CD4-positive, CD25-positive, alpha-beta regulatory T cell (primary cell): ENCODE results near the gene WDR11. TPM values are rescaled to one million over a fixed set of nuclear protein-coding genes. Genes with fewer than 3 reads are reported as not detected.

Source experiments
- ATAC-seq, 2 donors: fragments of 150-1000 bp; cut with Tn5 transposase; one replicate each; pipeline ENCODE4 v1.10.0; 2021; ENCODE audit warnings: low read depth in 2 of 2, moderate number of reproducible peaks in 2 of 2, moderate library complexity in 1 of 2
- DNase-seq, 3 donors: peaks; one replicate each; pipeline versions ENCODE4 v3.0.0 to v3.0.0-alpha.2; 2012 to 2022; ENCODE audit warnings: mixed read lengths in 1 of 3
- H3K27ac ChIP-seq: one replicate; pipeline ENCODE4 v1.7.0; 2013; ENCODE audit warnings: mild to moderate bottlenecking, low read length; ENCODE audit not compliant: insufficient read depth, poor library complexity, severe bottlenecking
- H3K27me3 ChIP-seq: one replicate; pipeline ENCODE4 v1.7.0; 2013; ENCODE audit warnings: low read length; ENCODE audit not compliant: control insufficient read depth, insufficient read depth
- H3K36me3 ChIP-seq: one replicate; pipeline ENCODE4 v1.7.0; 2013; ENCODE audit warnings: mild to moderate bottlenecking, low read length, moderate library complexity; ENCODE audit not compliant: control insufficient read depth, insufficient read depth
- H3K4me1 ChIP-seq: 2 replicates; pipeline ENCODE4 v1.7.0; 2013; ENCODE audit warnings: mild to moderate bottlenecking, low read length; ENCODE audit not compliant: insufficient read depth, control insufficient read depth, poor library complexity, severe bottlenecking
- H3K4me3 ChIP-seq: one replicate; pipeline ENCODE4 v1.7.0; 2013; ENCODE audit warnings: low read depth, mild to moderate bottlenecking, low read length, moderate library complexity
- H3K9me3 ChIP-seq, 2 experiments: 1 replicate in 1 of 2; 2 replicates in 1 of 2; pipeline ENCODE4 v1.7.0; 2013; ENCODE audit warnings: low read length in 2 of 2, mild to moderate bottlenecking in 1 of 2, moderate library complexity in 1 of 2; ENCODE audit not compliant: control insufficient read depth in 2 of 2
- H3K27ac Mint-ChIP-seq, 3 donors: one replicate each; pipeline ENCODE4 v1.8.0; 2020 to 2022; ENCODE audit warnings: mild to moderate bottlenecking in 3 of 3, mixed read lengths in 3 of 3, moderate library complexity in 2 of 3
- H3K27me3 Mint-ChIP-seq: one replicate; pipeline ENCODE4 v1.8.0; 2022; ENCODE audit warnings: mild to moderate bottlenecking, mixed read lengths
- H3K36me3 Mint-ChIP-seq: one replicate; pipeline ENCODE4 v1.8.0; 2020; ENCODE audit warnings: mixed read lengths
- H3K4me1 Mint-ChIP-seq, 4 donors: one replicate each; pipeline ENCODE4 v1.8.0; 2020 to 2022; ENCODE audit warnings: mixed read lengths in 4 of 4, mild to moderate bottlenecking in 1 of 4
- H3K4me3 Mint-ChIP-seq, 4 donors: one replicate each; pipeline ENCODE4 v1.8.0; 2020 to 2022; ENCODE audit warnings: mild to moderate bottlenecking in 4 of 4, mixed read lengths in 4 of 4, moderate library complexity in 3 of 4
- H3K9me3 Mint-ChIP-seq, 7 donors: one replicate each; pipeline ENCODE4 v1.8.0; 2020 to 2022; ENCODE audit warnings: mixed read lengths in 7 of 7, mild to moderate bottlenecking in 3 of 7, moderate library complexity in 2 of 7
- polyA plus RNA-seq, 4 donors: library from polyadenylated mRNA; unstranded; fragments of 300-500 nt; fragmentation: Illumina TruSeq; gene quantifications; one replicate each; pipeline ENCODE4 v1.2.3, GENCODE V29; 2021
- total RNA-seq: library from RNA; stranded (reverse); gene quantifications from one replicate; pipeline ENCODE4 v1.2.3, GENCODE V29; 2022

Gene WDR11
- 40.4 TPM for total RNA-seq
- 10 to 100 TPM; 20.3 to 22.1 (median 21.7) TPM for polyA plus RNA-seq

DNA sequence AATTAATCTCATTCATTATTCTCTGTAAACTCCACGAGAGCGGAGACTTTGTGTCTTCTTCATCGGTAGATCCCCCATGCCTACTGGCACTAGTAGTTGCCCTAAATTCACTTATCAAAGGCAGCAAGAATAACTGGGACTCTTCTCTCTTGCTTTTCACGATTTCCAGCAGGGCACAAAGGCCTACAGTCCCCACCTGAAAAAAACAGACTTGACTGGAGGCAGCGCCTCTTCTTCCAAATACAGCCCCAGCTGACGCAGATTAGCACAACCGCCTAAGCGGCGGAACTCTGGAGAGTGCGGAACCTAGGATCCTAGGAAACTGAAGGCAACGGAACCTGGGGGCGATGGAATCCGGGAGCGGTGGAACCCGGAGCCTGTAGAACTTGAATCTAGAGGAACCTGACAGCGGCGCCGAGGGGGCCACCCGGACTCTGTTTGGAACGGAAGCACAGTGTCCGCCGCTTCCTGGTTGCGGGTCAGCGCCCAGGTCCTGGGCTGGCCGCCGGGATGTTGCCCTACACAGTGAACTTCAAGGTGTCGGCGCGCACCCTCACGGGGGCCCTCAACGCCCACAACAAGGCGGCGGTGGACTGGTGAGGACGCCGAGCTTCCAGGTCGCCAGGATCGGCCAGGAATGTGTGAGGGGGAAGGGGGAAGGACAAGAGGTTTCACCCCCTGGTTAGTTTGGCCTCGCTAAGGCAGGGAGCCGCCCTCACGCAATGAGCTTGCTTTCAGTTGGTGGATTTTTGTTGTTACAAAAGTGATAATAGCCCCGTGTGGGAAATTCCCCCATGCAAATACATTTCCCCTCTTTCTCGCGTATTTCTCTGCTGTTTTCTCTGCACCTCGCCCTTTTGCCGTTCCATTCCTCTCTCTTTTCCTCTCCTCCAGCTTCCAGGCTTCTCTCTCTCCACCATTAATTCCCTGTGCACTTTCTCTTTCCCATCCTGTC is at the start of gene WDR11:
TSS of gene WDR11 (plus strand) at position 452 of the 955 bp plus-strand sequence. CDS start at position 511, 59 bp downstream.
- Mint-ChIP-seq H3K9me3 (peaks cover 0 to 2% (median 0%) of the 10 kb centered on the region in 7 donors), H3K27me3 (no peaks in the 10 kb centered on the region), H3K4me3 (peak within 1 kb of the TSS; percentile 98 to 99 (median 99)), H3K27ac (peak within 1 kb of the TSS; percentile 98 to 99 (median 98)), H3K4me1 (peaks cover 22 to 64% (median 44%) of the 10 kb centered on the region in 4 donors), H3K36me3 (peaks cover 18% of the 10 kb centered on the region)
- Histone ChIP-seq H3K36me3 (peaks cover 8% of the 10 kb centered on the region), H3K9me3 (peaks cover 0 to 5% of the 10 kb centered on the region in 2 experiments), H3K4me3 (peak within 1 kb of the TSS; percentile 90), H3K27me3 (no peaks in the 10 kb centered on the region), H3K27ac (peak within 1 kb of the TSS; percentile 81), H3K4me1 (peaks cover 22% of the 10 kb centered on the region)
- ATAC-seq: peak; percentile 83 to 86
- peak; percentile 45 to 84 (median 59) for DNase-seq

DNA sequence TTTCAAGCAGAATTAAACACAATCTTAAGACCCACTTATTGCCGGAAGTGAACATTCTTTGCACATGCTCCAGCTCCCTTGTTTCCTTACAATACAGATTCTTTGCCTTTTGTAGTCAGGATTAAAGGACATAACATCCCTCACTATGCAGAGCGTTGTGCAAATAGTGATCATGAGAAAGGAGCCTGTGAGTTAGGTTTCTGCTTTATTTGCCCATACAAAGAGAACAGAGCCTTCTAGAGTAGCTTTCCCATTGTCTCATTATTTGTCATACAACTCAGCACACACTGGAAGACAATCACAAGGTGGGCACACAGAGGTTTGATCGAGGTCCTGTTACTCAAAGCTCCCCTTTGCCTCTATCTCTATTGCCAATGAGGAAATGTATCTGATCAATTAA is 48.2 kb upstream of the WDR11 start:
- peaks cover 9% of the 10 kb centered on the region for H3K27me3 ChIP-seq
- H3K9me3 ChIP-seq: no peaks in the 10 kb centered on the region
- no peaks in the 10 kb centered on the region for H3K36me3 ChIP-seq
- H3K9me3 Mint-ChIP-seq: no peaks in the 10 kb centered on the region
- no peak overlapping the region for H3K4me3 Mint-ChIP-seq
- DNase-seq (no peak), ATAC-seq (no peak)
- H3K4me1 ChIP-seq: no peaks in the 10 kb centered on the region
- no peak overlapping the region for H3K27ac Mint-ChIP-seq
- H3K4me1 Mint-ChIP-seq: no peaks in the 10 kb centered on the region
- H3K4me3 ChIP-seq: no peak overlapping the region
- H3K27ac ChIP-seq: no peak overlapping the region
- H3K36me3 Mint-ChIP-seq: no peaks in the 10 kb centered on the region
- peaks cover 5% of the 10 kb centered on the region for H3K27me3 Mint-ChIP-seq

- Histone ChIP-seq H3K4me3 (no peak overlapping the region), H3K27ac (no peak overlapping the region), H3K4me1 (no peaks in the 10 kb centered on the region), H3K27me3 (peaks cover 9% of the 10 kb centered on the region), H3K36me3 (no peaks in the 10 kb centered on the region), H3K9me3 (no peaks in the 10 kb centered on the region)
- H3K36me3 Mint-ChIP-seq: no peaks in the 10 kb centered on the region
- H3K9me3 Mint-ChIP-seq: no peaks in the 10 kb centered on the region
- H3K4me3 Mint-ChIP-seq: no peak overlapping the region
- DNase-seq (no peak), ATAC-seq (no peak)
- H3K27me3 Mint-ChIP-seq: peaks cover 5% of the 10 kb centered on the region
- no peaks in the 10 kb centered on the region for H3K4me1 Mint-ChIP-seq
- H3K27ac Mint-ChIP-seq: peak overlapping the region in 1 of 3 donors; percentile 38
These were observed 47.2 kb upstream of the WDR11 start for GRCh38 chr10:120803972-120804371.

DNA sequence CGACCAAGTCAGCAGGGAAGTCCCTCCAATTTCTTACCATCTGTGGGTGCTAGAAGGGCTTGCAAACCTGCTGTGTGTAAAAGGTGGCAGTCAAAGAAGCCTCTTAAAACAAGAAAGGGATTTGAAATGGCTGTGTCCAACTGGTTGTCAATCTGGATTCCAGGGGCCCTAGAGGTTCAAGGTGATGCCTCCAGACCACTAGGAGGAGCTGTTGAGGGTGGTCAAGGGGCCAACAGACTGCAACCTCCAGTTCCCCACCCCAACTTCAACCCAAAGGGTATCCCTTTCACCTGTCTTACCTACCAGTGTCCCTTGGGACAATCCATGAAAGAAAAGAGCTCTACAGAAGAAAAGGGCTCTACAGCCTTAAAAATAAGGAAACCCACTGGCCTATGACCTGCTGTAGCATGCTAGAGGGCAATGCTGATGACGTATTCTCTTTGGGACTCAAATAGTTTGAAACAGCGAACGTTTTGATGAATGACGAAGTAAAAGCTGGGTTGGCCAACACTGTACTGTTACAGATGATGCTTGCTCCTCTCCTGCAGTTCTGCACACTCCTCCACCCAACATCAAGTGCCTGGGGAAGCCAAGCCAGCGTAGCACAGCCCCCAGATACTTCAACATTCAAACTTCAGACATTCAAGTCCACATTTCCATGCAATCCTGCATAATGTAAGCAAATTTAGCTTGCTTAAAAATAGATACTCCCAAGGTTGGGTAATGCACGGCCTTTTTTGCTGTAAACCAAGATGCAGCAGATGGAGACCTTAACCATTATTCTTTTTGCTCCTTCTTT is 45.9 kb upstream of the WDR11 start:
- Mint-ChIP-seq H3K4me3 (no peak overlapping the region), H3K27me3 (peaks cover 9% of the 10 kb centered on the region)

DNA sequence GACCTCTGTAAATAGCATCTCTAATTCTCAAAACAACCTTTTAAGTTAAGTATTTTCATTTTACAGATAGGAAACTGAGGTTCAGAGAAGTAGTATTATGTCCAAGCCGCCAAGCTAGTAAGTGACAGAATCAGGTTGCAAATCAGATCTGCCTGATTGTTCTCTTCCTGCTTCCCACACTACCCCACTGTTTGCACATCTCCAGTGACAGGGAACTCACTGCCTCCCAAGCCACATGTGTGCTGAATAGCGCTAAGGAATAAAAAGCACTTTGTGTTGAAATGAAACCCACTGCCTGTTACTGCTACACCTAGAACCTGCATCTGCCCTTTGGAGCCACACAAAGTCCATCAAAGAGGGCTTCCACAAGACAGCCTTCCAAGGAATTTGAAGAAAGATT is 45.1 kb upstream of the WDR11 start:
- H3K4me1 Mint-ChIP-seq: no peaks in the 10 kb centered on the region
- H3K4me1 ChIP-seq: no peaks in the 10 kb centered on the region
- H3K27ac ChIP-seq: no peak overlapping the region
- peaks cover 12% of the 10 kb centered on the region for H3K27me3 ChIP-seq
- H3K36me3 ChIP-seq: no peaks in the 10 kb centered on the region
- peaks cover 15% of the 10 kb centered on the region for H3K27me3 Mint-ChIP-seq
- no peak overlapping the region for H3K4me3 ChIP-seq
- no peaks in the 10 kb centered on the region for H3K36me3 Mint-ChIP-seq
- no peak for ATAC-seq
- no peaks in the 10 kb centered on the region for H3K9me3 ChIP-seq
- peaks cover 0 to 3% (median 0%) of the 10 kb centered on the region in 7 donors for H3K9me3 Mint-ChIP-seq
- H3K27ac Mint-ChIP-seq: no peak overlapping the region
- no peak for DNase-seq
- H3K4me3 Mint-ChIP-seq: no peak overlapping the region

More for the DNA sequence above, 45.9 kb upstream of the WDR11 start:
- no peaks in the 10 kb centered on the region for H3K36me3 ChIP-seq
- H3K4me3 ChIP-seq: no peak overlapping the region
- Mint-ChIP-seq H3K4me1 (no peaks in the 10 kb centered on the region), H3K27ac (no peak overlapping the region), H3K36me3 (no peaks in the 10 kb centered on the region), H3K9me3 (peaks cover 0 to 1% (median 0%) of the 10 kb centered on the region in 7 donors)
- ATAC-seq (no peak), DNase-seq (no peak)
- H3K27ac ChIP-seq: no peak overlapping the region
- no peaks in the 10 kb centered on the region for H3K9me3 ChIP-seq
- H3K4me1 ChIP-seq: no peaks in the 10 kb centered on the region
- H3K27me3 ChIP-seq: peaks cover 9% of the 10 kb centered on the region

- H3K27me3 ChIP-seq: peaks cover 5% of the 10 kb centered on the region
- Mint-ChIP-seq H3K36me3 (no peaks in the 10 kb centered on the region), H3K27ac (no peak overlapping the region), H3K4me1 (no peaks in the 10 kb centered on the region), H3K4me3 (no peak overlapping the region), H3K27me3 (peaks cover 10% of the 10 kb centered on the region), H3K9me3 (peaks cover 0 to 3% (median 0%) of the 10 kb centered on the region in 7 donors)
- no peak for DNase-seq
- H3K9me3 ChIP-seq: no peaks in the 10 kb centered on the region
- ATAC-seq: no peak
- no peaks in the 10 kb centered on the region for H3K36me3 ChIP-seq
- H3K27ac ChIP-seq: no peak overlapping the region
- no peaks in the 10 kb centered on the region for H3K4me1 ChIP-seq
- no peak overlapping the region for H3K4me3 ChIP-seq
These were observed 40.9 kb upstream of the WDR11 start for GRCh38 chr10:120810298-120810697.

- Histone ChIP-seq H3K4me3 (no peak overlapping the region), H3K27ac (no peak overlapping the region), H3K27me3 (peaks cover 3% of the 10 kb centered on the region), H3K4me1 (no peaks in the 10 kb centered on the region), H3K36me3 (no peaks in the 10 kb centered on the region), H3K9me3 (no peaks in the 10 kb centered on the region)
- H3K27ac Mint-ChIP-seq: no peak overlapping the region
- DNase-seq: no peak
- H3K9me3 Mint-ChIP-seq: peaks cover 0 to 5% (median 0%) of the 10 kb centered on the region in 7 donors
- no peak overlapping the region for H3K4me3 Mint-ChIP-seq
- H3K4me1 Mint-ChIP-seq: no peaks in the 10 kb centered on the region
- H3K36me3 Mint-ChIP-seq: no peaks in the 10 kb centered on the region
- H3K27me3 Mint-ChIP-seq: peaks cover 10% of the 10 kb centered on the region
- ATAC-seq: no peak
These were observed 38.1 kb upstream of the WDR11 start for GRCh38 chr10:120813085-120813484.
